SK-N-SH (cell line): Measurements from ENCODE around the gene MYCBPAP. TPM values are rescaled to one million over a fixed set of nuclear protein-coding genes. Genes with fewer than 3 reads are reported as not detected.

Experiments
- CTCF ChIA-PET: fragments of 300-600, 350-600 bp; formaldehyde crosslinking; extraction: SDS; loops from one replicate; lab custom pipeline; 2021; lab: Yijun Ruan, JAX
- POLR2A ChIA-PET: fragments of 350-600 bp; sonication (Branson Sonifier 250); formaldehyde crosslinking; extraction: SDS; loops from one replicate; lab custom pipeline; 2020; ENCODE audit warnings: antibody characterized with exemption, inconsistent platforms; lab: Yijun Ruan, JAX
- DNase-seq: peaks from one replicate; pipeline ENCODE4 v3.0.0; 2012
- H2AFZ ChIP-seq: fragments of 200-600 bp; sonication (generic); 2 replicates; pipeline ENCODE4 v1.8.1; 2016; ENCODE audit warnings: antibody characterized with exemption, mild to moderate bottlenecking, low read depth
- H3F3A ChIP-seq: fragments of 200-600 bp; sonication (generic); replicated peaks from 2 replicates; pipeline ENCODE3; 2016; ENCODE audit warnings: antibody characterized with exemption, mild to moderate bottlenecking; ENCODE audit not compliant: insufficient read depth
- H3K27ac ChIP-seq, 2 experiments: fragments of 200-500 bp in 1 of 2; fragments of 200-600 bp in 1 of 2; sonication (Bioruptor generic) in 1 of 2; sonication (generic), shearing (Covaris generic) in 1 of 2; 2 replicates each; pipeline versions ENCODE4 v1.5.1 to v1.6.1; 2014 to 2016; ENCODE audit warnings: low read depth in 2 of 2, inconsistent platforms in 1 of 2, low read length in 1 of 2, mild to moderate bottlenecking in 1 of 2, mixed read lengths in 1 of 2
- H3K27me3 ChIP-seq: fragments of 200-600 bp; sonication (generic), shearing (Covaris generic); 2 replicates; pipeline ENCODE4 v1.6.1; 2016; ENCODE audit warnings: mixed run types; ENCODE audit not compliant: insufficient read depth
- H3K36me3 ChIP-seq, 2 experiments: fragments of 200-500 bp in 1 of 2; fragments of 200-600 bp in 1 of 2; sonication (Bioruptor generic) in 1 of 2; sonication (generic) in 1 of 2; replicated peaks in 1 of 2; 2 replicates each; pipeline versions ENCODE3 to v1.5.1; 2014 to 2016; ENCODE audit warnings: low read length in 1 of 2, mild to moderate bottlenecking in 1 of 2; ENCODE audit not compliant: insufficient read depth in 2 of 2, control insufficient read depth in 1 of 2
- H3K4me1 ChIP-seq, 2 experiments: fragments of 200-500 bp in 1 of 2; fragments of 200-600 bp in 1 of 2; sonication (Bioruptor generic) in 1 of 2; sonication (generic), shearing (Covaris generic) in 1 of 2; 2 replicates each; pipeline versions ENCODE4 v1.5.1 to v1.6.1; 2014 to 2016; ENCODE audit warnings: low read depth in 1 of 2, low read length in 1 of 2, mixed run types in 1 of 2; ENCODE audit not compliant: insufficient read depth in 2 of 2, control insufficient read depth in 1 of 2
- H3K4me2 ChIP-seq: fragments of 200-600 bp; sonication (generic), shearing (Covaris generic); 2 replicates; pipeline ENCODE4 v1.6.1; 2017; ENCODE audit warnings: mixed run types
- H3K4me3 ChIP-seq, 2 experiments: fragments of 200-500 bp in 1 of 2; fragments of 200-600 bp in 1 of 2; sonication (Bioruptor generic) in 1 of 2; sonication (generic), shearing (Covaris generic) in 1 of 2; 2 replicates each; pipeline versions ENCODE4 v1.5.1 to v1.8.1; 2014 to 2016; ENCODE audit warnings: low read depth in 2 of 2, inconsistent platforms in 1 of 2, low read length in 1 of 2, mild to moderate bottlenecking in 1 of 2, mixed read lengths in 1 of 2, moderate library complexity in 1 of 2
- H3K79me2 ChIP-seq: fragments of 200-600 bp; sonication (generic); 2 replicates; pipeline ENCODE4 v1.8.1; 2017; ENCODE audit warnings: mild to moderate bottlenecking; ENCODE audit not compliant: insufficient read depth
- H3K9ac ChIP-seq: fragments of 200-600 bp; sonication (generic); 2 replicates; pipeline ENCODE4 v1.6.1; 2017; ENCODE audit warnings: mixed run types
- H3K9me2 ChIP-seq: fragments of 200-600 bp; sonication (generic); 2 replicates; pipeline ENCODE4 v1.6.1; 2017; ENCODE audit warnings: mixed run types
- H3K9me3 ChIP-seq: fragments of 200-600 bp; sonication (generic); 2 replicates; pipeline ENCODE4 v1.6.1; 2017; ENCODE audit warnings: mixed run types, mild to moderate bottlenecking, moderate library complexity
- H4K20me1 ChIP-seq: fragments of 200-600 bp; sonication (generic); 2 replicates; pipeline ENCODE4 v1.6.1; 2017; ENCODE audit warnings: mild to moderate bottlenecking, mixed run types; ENCODE audit not compliant: insufficient read depth
- CHD2 ChIP-seq: fragments of 150-350 bp; IDR thresholded peaks from 2 replicates; pipeline ENCODE4 v1.6.1; 2018; ENCODE audit warnings: low read length; ENCODE audit not compliant: partially characterized antibody
- CTCF ChIP-seq: fragments of 200-600 bp; sonication (generic); IDR thresholded peaks from 2 replicates; pipeline ENCODE4 v1.6.1; 2017; ENCODE audit warnings: antibody characterized with exemption, mild to moderate bottlenecking, moderate library complexity
- EP300 ChIP-seq, 2 experiments: IDR thresholded peaks; 2 replicates each; pipeline versions ENCODE4 v1.4.0 to v1.6.1; 2012; ENCODE audit warnings: borderline replicate concordance in 1 of 2, low read depth in 1 of 2, low read length in 1 of 2
- FOSL2 ChIP-seq: IDR thresholded peaks from 2 replicates; pipeline ENCODE4 v1.4.0; 2012; ENCODE audit warnings: low read depth, mild to moderate bottlenecking, moderate library complexity, borderline replicate concordance
- FOXJ3 ChIP-seq: sonication (generic); formaldehyde crosslinking; IDR thresholded peaks from 2 replicates; pipeline ENCODE4 v1.5.1; 2020; ENCODE audit warnings: mild to moderate bottlenecking, missing genetic modification reagents
- FOXM1 ChIP-seq: IDR thresholded peaks from 2 replicates; pipeline ENCODE4 v1.4.0; 2012; ENCODE audit warnings: low read depth, mild to moderate bottlenecking
- GABPA ChIP-seq: IDR thresholded peaks from 2 replicates; pipeline ENCODE4 v1.4.0; 2012; ENCODE audit warnings: low read depth, mild to moderate bottlenecking
- GATA2 ChIP-seq: sonication (generic); formaldehyde crosslinking; IDR thresholded peaks from 2 replicates; pipeline ENCODE4 v1.5.0; 2020; ENCODE audit warnings: mild to moderate bottlenecking, missing genetic modification reagents
- JUND ChIP-seq: IDR thresholded peaks from 2 replicates; pipeline ENCODE4 v1.4.0; 2012
- MAX ChIP-seq: IDR thresholded peaks from 2 replicates; pipeline ENCODE4 v1.4.0; 2012; ENCODE audit warnings: low read depth
- MXI1 ChIP-seq: IDR thresholded peaks from 2 replicates; pipeline ENCODE4 v1.6.1; 2012; ENCODE audit warnings: mild to moderate bottlenecking, low read depth, low read length, improper control_type of control experiment
- NFIC ChIP-seq: IDR thresholded peaks from 2 replicates; pipeline ENCODE4 v1.4.0; 2012; ENCODE audit warnings: borderline replicate concordance
- NRF1 ChIP-seq: IDR thresholded peaks from 2 replicates; pipeline ENCODE4 v1.6.1; 2012; ENCODE audit warnings: low read depth, mild to moderate bottlenecking, low read length
- POLR2AphosphoS5 ChIP-seq: IDR thresholded peaks from 2 replicates; pipeline ENCODE4 v1.6.1; 2012; ENCODE audit warnings: low read depth, low read length
- RAD21 ChIP-seq: IDR thresholded peaks from 2 replicates; pipeline ENCODE4 v1.6.1; 2012; ENCODE audit warnings: mild to moderate bottlenecking, low read length
- RCOR1 ChIP-seq: fragments of 150-350 bp; IDR thresholded peaks from 2 replicates; pipeline ENCODE4 v1.6.1; 2017; ENCODE audit warnings: antibody characterized with exemption, low read length
- REST ChIP-seq: IDR thresholded peaks from 2 replicates; pipeline ENCODE4 v1.6.1; 2012; ENCODE audit warnings: mild to moderate bottlenecking, low read depth, low read length, moderate library complexity
- RFX5 ChIP-seq: IDR thresholded peaks from 2 replicates; pipeline ENCODE4 v1.6.1; 2012; ENCODE audit warnings: mild to moderate bottlenecking, improper control_type of control experiment, low read length
- RXRA ChIP-seq: IDR thresholded peaks from 2 replicates; pipeline ENCODE4 v1.4.0; 2012; ENCODE audit warnings: low read depth, mild to moderate bottlenecking, borderline replicate concordance
- SMC3 ChIP-seq: IDR thresholded peaks from 2 replicates; pipeline ENCODE4 v1.6.1; 2012; ENCODE audit warnings: low read depth, low read length, improper control_type of control experiment
- TCF12 ChIP-seq: IDR thresholded peaks from 2 replicates; pipeline ENCODE4 v1.4.0; 2012
- TEAD4 ChIP-seq: IDR thresholded peaks from 2 replicates; pipeline ENCODE4 v1.4.0; 2012; ENCODE audit warnings: mild to moderate bottlenecking, borderline replicate concordance; ENCODE audit not compliant: insufficient read depth
- USF2 ChIP-seq: fragments of 150-350 bp; IDR thresholded peaks from 2 replicates; pipeline ENCODE4 v1.6.1; 2017; ENCODE audit warnings: antibody characterized with exemption, low read length, low read depth, borderline replicate concordance
- WGBS: methylation state at CpG from one replicate; pipeline ENCODE4 v1.1.6; 2017; ENCODE audit warnings: low lambda C conversion rate; 5-methylcytosine and 5-hydroxymethylcytosine counted together
- polyA plus RNA-seq, 3 experiments: library from polyadenylated mRNA; depleted of rRNA; stranded (reverse); fragments of >200 nt; gene quantifications; 2 replicates each; pipeline ENCODE4 v1.2.3, GENCODE V29; 2012
- TF ChIP-seq, protein P1 (sequence below): IDR thresholded peaks from 2 replicates; pipeline ENCODE4 v1.4.0; 2012; ENCODE audit warnings: low read depth, borderline replicate concordance

The MYCBPAP gene
- polyA plus RNA-seq, 1 of the 3 experiments (the other 2 are of a cell fraction): 2.4 TPM

- TF ChIP-seq RCOR1 (no peak), JUND (no peak), FOSL2 (no peak)
These were observed 26.1 kb upstream of the MYCBPAP start (continued) for GRCh38 chr17:50482110-50482509.

DNA sequence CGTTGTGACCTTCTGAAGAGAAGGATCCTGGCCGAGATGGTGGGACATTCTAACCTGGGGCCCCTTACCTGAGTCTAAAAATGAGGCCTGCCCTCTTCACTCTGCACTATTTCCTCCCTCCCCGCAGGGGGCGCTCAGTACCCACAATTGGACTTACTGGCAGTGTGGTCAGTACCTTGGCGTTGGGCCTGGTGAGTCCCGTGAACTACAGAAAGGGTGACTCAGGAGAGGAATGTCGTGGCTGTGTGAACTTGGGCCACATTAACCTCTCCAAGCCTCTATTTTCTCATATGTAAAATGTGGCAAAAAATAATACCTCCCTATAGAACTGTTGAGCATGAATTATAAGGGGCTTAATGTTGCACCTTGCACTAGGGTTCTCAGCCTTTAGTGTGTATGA lies 25.7 kb upstream of the MYCBPAP start:
- H3K4me3 ChIP-seq: no peak overlapping the region; a peak in 1 of 4 replicates
- no peaks in the 10 kb centered on the region for H3K9me2 ChIP-seq
- no peak overlapping the region for H2AFZ ChIP-seq
- H3K27ac ChIP-seq: peak overlapping the region; percentile 69 to 88
- H3K27me3 ChIP-seq: no peaks in the 10 kb centered on the region
- no peak overlapping the region; the same call in 1 of the 2 replicates for H3K4me2 ChIP-seq
- peaks cover 23 to 53% of the 10 kb centered on the region in 2 experiments for H3K36me3 ChIP-seq
- H3F3A ChIP-seq: peaks cover 18% of the 10 kb centered on the region
- H3K79me2 ChIP-seq: peaks cover 16% of the 10 kb centered on the region
- H3K4me1 ChIP-seq: peaks cover 10 to 17% of the 10 kb centered on the region in 2 experiments; a peak in 2 of 4 replicates
- H3K9ac ChIP-seq: no peak overlapping the region; the same call in 1 of the 2 replicates
- TF ChIP-seq SMC3 (peak; percentile 78), RCOR1 (peak; percentile 53; the same call in 1 of the 2 replicates), NFIC (peak; percentile 91), GABPA (no peak), RFX5 (no peak), TEAD4 (no peak), RAD21 (peak; percentile 95), MXI1 (0 out of 2 replicates have a peak, but pooled peaks have one; percentile 39), USF2 (no peak), MAX (peak; percentile 71), NRF1 (no peak), FOXM1 (no peak), CHD2 (peak; percentile 61), RXRA (no peak; the same call in 1 of the 2 replicates), CTCF (peak; percentile 100), POLR2AphosphoS5 (no peak), JUND (peak; percentile 64), GATA2 (CRISPR knock-in tag) (no peak), TCF12 (peak; percentile 48; the same call in 1 of the 2 replicates), EP300 (IDR thresholded peaks at IDR 0.05; ENCODE audit: borderline replicate concordance in 1 of 2, low read depth in 1 of 2, low read length in 1 of 2) (no peak), FOXJ3 (CRISPR knock-in tag) (no peak), REST (no peak), FOSL2 (peak; percentile 83; the same call in 1 of the 2 replicates)
- TF ChIP-seq, protein P1, sequence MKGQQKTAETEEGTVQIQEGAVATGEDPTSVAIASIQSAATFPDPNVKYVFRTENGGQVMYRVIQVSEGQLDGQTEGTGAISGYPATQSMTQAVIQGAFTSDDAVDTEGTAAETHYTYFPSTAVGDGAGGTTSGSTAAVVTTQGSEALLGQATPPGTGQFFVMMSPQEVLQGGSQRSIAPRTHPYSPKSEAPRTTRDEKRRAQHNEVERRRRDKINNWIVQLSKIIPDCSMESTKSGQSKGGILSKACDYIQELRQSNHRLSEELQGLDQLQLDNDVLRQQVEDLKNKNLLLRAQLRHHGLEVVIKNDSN: no peak; the same call in 1 of the 2 replicates
- H3K9me3 ChIP-seq: no peaks in the 10 kb centered on the region
- DNase-seq: peak; percentile 88
- CTCF ChIA-PET: interaction anchor here (0.6 to 9.8 kb wide), 37 partner anchors 8 to 359 kb away, joined by 3 to 183 read pairs (median 5); partner anchors contain the start of genes CHAD, EME1, EPN3 and MRPL27
- WGBS: under 1% methylated on average over 7 of the region's 7 CpGs
- POLR2A ChIA-PET: no interaction called here
- H4K20me1 ChIP-seq: no peaks in the 10 kb centered on the region
